GM19324 (cell line): ENCODE data around the gene EFCAB10.

Experiments used
- ATAC-seq: cut with Tn5 transposase; IDR thresholded peaks from one replicate; pipeline ENCODE4 v1.9.1; 2021; ENCODE audit warnings: mild to moderate bottlenecking, moderate library complexity; ENCODE audit not compliant: unreplicated experiment, low FRiP score

Gene EFCAB10

GRCh38 chr7:105581066-105581811 lies at the start of gene EFCAB10:
Gene EFCAB10, minus strand, starts transcription at chr7:105581493. Its CDS starts 30 bp downstream, at chr7:105581463.
- no peak for ATAC-seq

- ATAC-seq = no peak
Observed at GRCh38 chr7:105625986-105626385, 44.7 kb upstream of the EFCAB10 start.

GRCh38 chr7:105623906-105624305 lies 42.6 kb upstream of the EFCAB10 start:
- ATAC-seq = no peak

GRCh38 chr7:105623378-105623777 lies 42.1 kb upstream of the EFCAB10 start:
- no peak for ATAC-seq

- ATAC-seq = no peak
Observed at GRCh38 chr7:105622106-105622731, 40.9 kb upstream of the EFCAB10 start.

- no peak for ATAC-seq
Observed at GRCh38 chr7:105621617-105622016, 40.3 kb upstream of the EFCAB10 start.

GRCh38 chr7:105621176-105621575 lies 39.9 kb upstream of the EFCAB10 start:
- no peak for ATAC-seq

GRCh38 chr7:105619590-105619989 lies 38.3 kb upstream of the EFCAB10 start:
- ATAC-seq = no peak

- ATAC-seq = no peak
Observed at GRCh38 chr7:105618016-105618296, 36.7 kb upstream of the EFCAB10 start.

- no peak for ATAC-seq
Observed at GRCh38 chr7:105617280-105618015, 36.2 kb upstream of the EFCAB10 start.

- no peak for ATAC-seq
Observed at GRCh38 chr7:105614341-105614840, 33.1 kb upstream of the EFCAB10 start.

GRCh38 chr7:105613611-105614330 lies 32.5 kb upstream of the EFCAB10 start:
- no peak for ATAC-seq

- no peak for ATAC-seq
Observed at GRCh38 chr7:105612806-105613205, 31.5 kb upstream of the EFCAB10 start.

- ATAC-seq = no peak
Observed at GRCh38 chr7:105611856-105612775, 30.8 kb upstream of the EFCAB10 start.

GRCh38 chr7:105610165-105610930 lies 29.1 kb upstream of the EFCAB10 start:
- no peak for ATAC-seq

GRCh38 chr7:105602325-105603305 lies 21.3 kb upstream of the EFCAB10 start:
- ATAC-seq = no peak

GRCh38 chr7:105600720-105601550 lies 19.6 kb upstream of the EFCAB10 start:
- no peak for ATAC-seq
